Activated CD8-positive, alpha-beta memory T cell treated with anti-CD3 and anti-CD28 coated beads, Interleukin-2, amount 50 U/mL, for 24 hours (primary cell): ENCODE data around the gene MTFMT.
"Not testable (repeated sequence)": the region's sequence is repeated elsewhere in the genome, so short reads cannot be mapped to it uniquely, and the experiment has no call there.

Experiments used
- DNase-seq: peaks from one replicate; pipeline ENCODE4 v3.0.0-alpha.2; 2020; ENCODE audit errors: extremely low read depth

MTFMT gene

GRCh38 chr15:65060641-65061397 is 31.4 kb upstream of the MTFMT start:
- DNase-seq = no peak

- DNase-seq = no peak
Measured at GRCh38 chr15:65059931-65060596, 30.6 kb upstream of the MTFMT start.

- DNase-seq = no peak
Measured at GRCh38 chr15:65059369-65059750, 29.9 kb upstream of the MTFMT start.

GRCh38 chr15:65058394-65059368 is 29.2 kb upstream of the MTFMT start:
- no peak for DNase-seq

- DNase-seq = no peak
Measured at GRCh38 chr15:65057549-65057940, 28.1 kb upstream of the MTFMT start.

- no peak for DNase-seq
Measured at GRCh38 chr15:65056868-65057548, 27.6 kb upstream of the MTFMT start.

- DNase-seq = no peak
Measured at GRCh38 chr15:65056106-65056505, 26.7 kb upstream of the MTFMT start.

GRCh38 chr15:65055201-65055870 is 25.9 kb upstream of the MTFMT start:
- DNase-seq = no peak

- no peak for DNase-seq
Measured at GRCh38 chr15:65054333-65055200, 25.1 kb upstream of the MTFMT start.

GRCh38 chr15:65052956-65053355 is 23.5 kb upstream of the MTFMT start:
- DNase-seq = no peak

- DNase-seq = no peak
Measured at GRCh38 chr15:65051266-65051665, 21.8 kb upstream of the MTFMT start.

GRCh38 chr15:65050270-65050669 is 20.8 kb upstream of the MTFMT start:
- DNase-seq = no peak

- peak; percentile 74 for DNase-seq
Measured at GRCh38 chr15:65049418-65049840, 20.0 kb upstream of the MTFMT start.

GRCh38 chr15:65048241-65048640 is 18.8 kb upstream of the MTFMT start:
- no peak for DNase-seq

GRCh38 chr15:65044724-65045481 is 15.5 kb upstream of the MTFMT start, which contains the start of gene SLC51B:
TSS of gene SLC51B (plus strand) at chr15:65045387. CDS start at chr15:65050005, 4,618 bp downstream.
- DNase-seq = no peak

- DNase-seq = not testable (repeated sequence)
Measured at GRCh38 chr15:65044218-65044617, 14.8 kb upstream of the MTFMT start.

GRCh38 chr15:65042776-65043327 is 13.4 kb upstream of the MTFMT start:
- DNase-seq = no peak

GRCh38 chr15:65041787-65042186 is 12.3 kb upstream of the MTFMT start:
- no peak for DNase-seq

GRCh38 chr15:65040461-65040860 is 11.0 kb upstream of the MTFMT start:
- no peak for DNase-seq
